Activated T-cell treated with anti-CD3 and anti-CD28 coated beads for 4 hours (primary cell): ENCODE results near the gene ATP8B2.
"Not testable (repeated sequence)": the region's sequence is repeated elsewhere in the genome, so short reads cannot be mapped to it uniquely, and the experiment has no call there.

ENCODE experiments used
- DNase-seq: peaks from one replicate; pipeline ENCODE4 v3.0.0-alpha.2; 2020

ATP8B2 gene

DNA sequence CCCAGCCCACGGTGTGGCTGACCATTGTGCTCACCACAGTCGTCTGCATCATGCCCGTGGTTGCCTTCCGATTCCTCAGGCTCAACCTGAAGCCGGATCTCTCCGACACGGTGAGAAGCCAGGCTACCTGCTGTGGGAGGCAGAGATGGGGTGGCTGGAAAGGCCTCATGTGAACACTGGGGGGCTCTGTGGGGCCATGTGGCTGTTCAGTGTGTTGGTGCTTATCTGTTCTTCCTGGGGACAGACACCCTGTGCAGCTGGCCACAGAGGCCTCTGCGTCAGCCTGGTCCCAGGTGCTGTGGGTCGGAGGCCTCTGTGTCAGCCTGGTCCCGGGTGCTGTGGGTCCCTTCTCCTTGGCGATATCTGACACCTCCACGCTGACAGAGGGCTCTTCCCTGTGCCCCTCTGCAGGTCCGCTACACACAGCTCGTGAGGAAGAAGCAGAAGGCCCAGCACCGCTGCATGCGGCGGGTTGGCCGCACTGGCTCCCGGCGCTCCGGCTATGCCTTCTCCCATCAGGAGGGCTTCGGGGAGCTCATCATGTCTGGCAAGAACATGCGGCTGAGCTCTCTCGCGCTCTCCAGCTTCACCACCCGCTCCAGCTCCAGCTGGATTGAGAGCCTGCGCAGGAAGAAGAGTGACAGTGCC, 23.2 kb downstream of the ATP8B2 start:
- DNase-seq = no peak

DNA sequence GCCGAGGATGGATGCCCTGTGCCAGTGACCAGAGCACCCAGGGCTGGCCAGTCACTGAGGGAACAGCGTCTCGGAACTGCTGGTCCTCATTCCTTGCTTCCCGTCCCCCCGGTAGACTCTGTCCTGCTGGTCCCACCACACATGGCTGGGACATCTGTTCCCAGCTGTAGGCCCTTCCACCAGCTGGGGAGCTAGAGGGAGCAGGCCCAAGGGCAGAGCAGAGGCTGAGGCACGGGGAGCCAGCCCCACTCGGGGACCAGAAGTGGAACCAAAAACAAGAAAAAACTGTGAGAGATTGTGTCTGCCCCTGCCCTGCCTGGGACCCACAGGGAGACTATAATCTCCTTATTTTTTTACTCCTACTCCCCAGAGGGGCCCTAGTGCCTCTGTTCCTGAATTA, 23.8 kb downstream of the ATP8B2 start:
- DNase-seq = no peak

DNA sequence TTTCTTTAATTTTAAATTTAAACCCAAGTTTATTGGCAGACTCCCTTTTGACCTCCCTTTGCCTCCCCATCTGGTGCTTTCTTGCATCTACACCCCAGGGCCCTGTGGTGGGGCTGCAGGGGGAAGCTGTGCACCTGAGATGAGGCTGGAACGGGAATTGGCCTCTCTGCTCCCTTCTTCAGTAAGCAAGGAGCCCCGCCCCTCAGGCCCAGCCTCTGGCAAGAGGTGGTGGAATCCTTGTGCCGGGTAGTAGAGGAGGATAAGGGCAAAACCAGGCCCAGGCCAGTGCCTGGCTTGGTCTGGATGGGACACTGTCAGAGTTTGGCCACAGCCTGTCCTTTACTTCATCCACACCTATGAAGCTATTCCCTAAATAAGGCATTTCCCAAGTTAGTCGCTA, 25.1 kb downstream of the ATP8B2 start:
- DNase-seq = no peak

DNA sequence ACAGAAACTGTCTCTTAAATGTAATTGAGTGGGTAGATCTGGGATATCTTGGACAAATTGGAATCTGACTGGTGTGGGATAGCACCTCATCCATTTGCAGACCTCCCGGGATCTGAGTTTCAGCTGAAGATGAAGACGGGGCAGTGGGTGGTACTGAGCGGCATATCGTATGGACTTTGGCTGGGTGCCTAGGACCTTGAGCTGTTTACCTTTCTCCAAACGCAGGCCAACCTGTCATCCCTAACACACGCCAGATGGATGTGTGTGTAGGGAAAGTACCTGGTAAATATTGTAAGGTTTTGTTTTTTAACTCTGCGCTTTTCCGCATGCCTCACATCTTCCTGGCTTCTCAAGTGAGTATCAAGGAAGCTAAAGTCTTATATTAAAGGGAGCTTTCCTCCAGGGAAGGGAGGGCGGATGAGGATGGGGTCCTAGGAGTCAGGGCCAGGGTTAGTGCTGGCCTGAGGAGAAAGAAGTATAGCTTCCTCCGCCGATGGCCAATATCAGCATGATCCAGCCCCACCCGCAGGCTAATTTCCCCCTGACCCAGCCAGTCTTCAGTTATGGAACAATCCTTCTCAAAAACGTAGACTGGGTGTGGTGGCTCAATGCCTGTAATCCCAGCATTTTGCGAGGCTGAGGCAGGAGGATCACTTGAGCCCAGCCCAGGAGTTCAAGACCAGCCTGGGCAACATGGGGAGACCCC, 26.2 kb downstream of the ATP8B2 start:
- DNase-seq = no peak

DNA sequence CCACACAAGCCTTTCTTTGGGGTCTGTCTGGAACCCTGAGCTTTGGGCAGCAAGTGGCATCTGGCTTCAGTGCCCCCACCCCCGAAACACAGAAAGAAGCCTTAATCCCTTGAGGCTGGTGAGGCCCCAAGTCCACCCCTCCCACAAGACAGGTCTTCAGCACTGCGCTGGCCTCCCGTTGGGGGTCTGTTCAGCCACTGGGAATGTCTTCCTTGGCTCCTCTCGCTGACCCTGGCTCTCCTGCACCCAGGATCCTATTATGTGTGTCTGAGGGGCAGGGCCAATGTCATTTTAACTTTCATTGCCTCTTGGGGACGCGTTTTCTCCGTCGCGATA, 26.9 kb downstream of the ATP8B2 start:
- DNase-seq = no peak

DNA sequence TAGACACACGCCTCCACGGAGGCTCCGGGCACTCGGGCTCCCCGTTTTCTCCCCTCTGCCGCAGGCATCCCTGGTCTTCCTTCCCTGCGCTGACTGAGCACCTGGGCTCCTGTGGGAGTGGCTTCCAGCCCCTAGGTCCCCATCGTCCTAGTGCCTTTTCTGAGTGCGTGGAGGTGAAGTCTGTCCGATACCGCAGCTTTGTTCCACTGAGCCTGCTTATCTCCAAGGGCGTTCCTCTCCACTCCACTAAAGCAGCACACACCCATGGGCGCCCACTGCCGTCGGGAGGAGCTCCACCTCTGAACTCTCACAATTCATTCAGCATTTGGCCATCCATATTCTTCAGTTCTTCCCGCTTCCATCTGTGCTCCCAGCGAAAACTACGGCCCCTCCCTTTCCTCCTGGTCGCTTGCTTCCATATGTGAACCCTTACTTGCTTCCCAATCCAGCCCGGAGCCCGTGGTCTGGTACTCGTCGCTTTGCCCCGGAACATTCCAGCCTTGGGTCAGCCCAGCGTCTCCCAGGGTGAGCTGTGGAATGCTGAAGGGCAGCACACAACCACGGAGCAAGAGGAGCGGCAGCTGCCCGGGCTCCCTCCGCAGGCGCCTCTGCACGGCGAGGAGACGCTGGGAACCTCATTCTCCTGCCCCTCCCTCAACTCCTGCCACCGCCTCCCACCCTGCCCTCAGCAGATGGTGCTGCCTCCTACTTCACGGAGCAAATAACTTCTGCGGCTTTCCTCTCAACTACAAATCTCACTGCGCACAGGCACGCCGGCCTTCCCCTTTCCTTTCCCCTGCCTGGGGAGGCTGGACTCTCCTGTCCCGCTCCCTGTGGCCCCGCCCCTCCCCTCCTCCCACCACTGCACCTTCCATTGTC, 27.5 kb downstream of the ATP8B2 start:
- peak; percentile 28 for DNase-seq

DNA sequence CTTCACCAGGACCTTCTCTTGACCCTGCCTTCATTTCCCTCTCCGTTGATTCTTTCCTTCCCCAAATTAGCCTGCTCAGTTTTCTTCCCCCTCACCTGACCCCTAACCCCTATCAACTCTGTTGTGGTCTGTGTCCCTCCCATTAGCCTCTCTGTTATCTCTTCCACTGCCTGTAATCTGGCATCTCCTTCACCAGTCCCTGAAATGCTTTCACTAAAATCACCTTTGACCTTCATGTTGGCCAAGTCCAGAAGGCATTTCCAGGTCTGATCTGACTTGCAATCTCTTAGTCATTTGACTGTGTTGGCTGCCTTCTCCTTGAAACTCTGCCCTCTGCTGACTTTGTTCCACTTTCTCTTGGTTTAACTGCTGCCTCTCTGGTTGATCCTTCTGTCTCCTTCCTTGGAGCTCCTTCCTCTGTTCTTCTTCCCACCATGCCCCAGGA, 28.2 kb downstream of the ATP8B2 start:
- DNase-seq = no peak

DNA sequence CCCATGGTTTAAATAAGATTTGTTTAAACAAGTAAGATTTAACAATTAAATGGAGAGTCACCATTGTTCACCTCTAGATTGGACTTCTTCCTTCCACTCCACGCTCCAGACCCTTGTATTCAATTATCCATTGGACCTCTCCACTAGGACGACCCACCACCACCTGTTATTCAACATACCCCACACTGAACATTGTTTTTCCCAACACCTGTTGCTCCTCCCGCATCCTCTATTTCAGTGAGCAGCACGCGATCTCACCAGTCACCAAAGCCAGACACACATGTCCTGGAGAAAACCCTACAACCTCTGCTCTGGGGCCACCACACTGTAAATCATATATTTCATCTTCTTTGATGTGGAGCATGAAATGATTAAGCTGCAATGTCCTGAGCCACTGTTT, 28.6 kb downstream of the ATP8B2 start:
- DNase-seq = no peak

DNA sequence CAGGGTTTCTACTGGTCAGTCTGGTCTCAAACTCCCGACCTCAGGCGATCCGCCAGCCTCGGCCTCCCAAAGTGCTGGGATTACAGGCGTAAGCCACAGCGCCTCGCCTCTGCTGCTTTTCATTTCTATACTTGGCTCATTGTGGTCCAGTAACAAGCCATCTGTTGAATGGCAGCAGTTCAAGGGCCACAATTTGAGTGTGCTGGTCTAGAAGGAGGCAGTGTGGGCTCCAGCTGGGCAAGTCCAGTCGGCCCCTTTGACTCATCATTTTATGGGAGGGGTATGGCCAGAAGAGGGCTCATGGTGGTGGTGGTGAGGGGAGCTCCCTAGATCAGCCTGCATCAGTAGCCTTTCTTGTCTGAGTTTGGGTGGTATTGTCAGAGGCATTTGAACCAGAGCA, 33.2 kb downstream of the ATP8B2 start:
- DNase-seq = no peak

DNA sequence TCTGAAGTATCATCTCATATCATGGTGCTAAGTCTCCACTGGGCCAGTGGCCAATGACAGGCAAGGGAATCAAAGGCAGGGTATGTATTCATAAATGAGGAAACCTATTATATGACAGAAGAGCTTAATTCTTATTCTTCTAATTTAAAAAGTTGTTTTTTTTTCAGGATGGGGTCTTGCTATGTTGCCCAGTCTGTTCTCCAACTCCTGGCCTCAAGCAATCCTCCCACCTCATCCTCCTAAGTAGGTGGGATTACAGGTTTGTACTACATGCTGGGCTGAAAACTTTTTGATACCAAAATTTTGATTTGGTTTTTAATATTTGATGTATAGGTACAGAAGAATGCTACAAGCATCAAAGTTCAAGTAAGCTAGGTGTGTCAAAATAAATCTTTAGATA, 35.0 kb downstream of the ATP8B2 start:
- DNase-seq = no peak

DNA sequence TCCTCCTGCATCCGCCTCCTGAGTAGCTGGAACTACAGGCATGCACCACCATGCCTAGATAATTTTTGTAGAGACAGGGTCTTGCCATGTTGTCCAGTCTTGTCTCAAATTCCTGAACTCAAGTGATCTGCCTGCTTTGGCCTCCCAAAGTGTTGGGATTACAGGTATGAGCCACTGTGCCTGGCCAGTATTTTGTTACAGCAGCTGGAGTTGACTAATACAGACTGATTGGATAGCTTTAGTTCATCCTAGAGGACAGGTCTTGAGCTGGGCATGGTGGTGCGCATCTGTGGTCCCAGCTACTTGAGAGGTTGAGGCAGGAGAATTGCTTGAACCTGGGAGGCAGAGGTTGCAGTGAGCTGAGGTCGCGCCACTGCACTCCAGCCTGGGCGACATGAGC, 35.6 kb downstream of the ATP8B2 start:
- DNase-seq = not testable (repeated sequence)

DNA sequence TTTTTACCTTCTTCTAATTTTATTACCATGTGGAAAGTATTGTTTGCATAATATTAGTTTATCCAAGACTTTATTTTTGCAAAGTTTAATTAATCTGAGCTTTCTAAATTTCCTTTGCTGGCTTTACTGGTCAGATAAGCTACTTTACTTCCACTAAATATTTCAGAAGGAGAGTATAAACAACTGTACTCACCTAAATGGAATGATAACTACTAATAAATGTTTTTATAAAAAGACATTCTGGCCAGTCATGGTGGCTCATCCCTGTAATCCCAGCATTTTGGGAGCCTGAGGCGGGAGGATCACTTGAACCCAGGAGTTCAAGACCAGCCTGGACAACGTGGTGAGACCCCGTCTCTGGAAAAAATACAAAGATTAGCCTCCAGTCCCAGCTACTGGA, 36.0 kb downstream of the ATP8B2 start:
- no peak for DNase-seq

DNA sequence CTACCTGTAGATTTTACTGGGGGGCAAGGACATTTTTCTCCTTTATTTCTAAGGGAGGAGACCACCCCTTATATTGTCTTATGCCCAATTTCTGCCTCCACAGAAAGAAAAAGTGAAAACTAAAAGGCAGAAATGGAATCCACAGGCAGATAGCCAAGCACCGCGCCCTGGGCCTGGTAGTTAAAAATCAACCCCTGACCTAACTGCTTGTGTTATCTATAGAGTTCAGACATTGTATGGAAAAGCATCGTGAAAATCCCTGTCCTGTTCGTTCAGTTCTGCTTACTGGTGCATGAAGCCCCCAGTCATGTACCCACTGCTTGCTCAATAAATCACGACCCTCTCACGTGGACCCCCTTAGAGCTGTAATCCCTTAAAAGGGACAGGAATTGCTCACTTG, 46.1 kb downstream of the ATP8B2 start:
- no peak for DNase-seq

DNA sequence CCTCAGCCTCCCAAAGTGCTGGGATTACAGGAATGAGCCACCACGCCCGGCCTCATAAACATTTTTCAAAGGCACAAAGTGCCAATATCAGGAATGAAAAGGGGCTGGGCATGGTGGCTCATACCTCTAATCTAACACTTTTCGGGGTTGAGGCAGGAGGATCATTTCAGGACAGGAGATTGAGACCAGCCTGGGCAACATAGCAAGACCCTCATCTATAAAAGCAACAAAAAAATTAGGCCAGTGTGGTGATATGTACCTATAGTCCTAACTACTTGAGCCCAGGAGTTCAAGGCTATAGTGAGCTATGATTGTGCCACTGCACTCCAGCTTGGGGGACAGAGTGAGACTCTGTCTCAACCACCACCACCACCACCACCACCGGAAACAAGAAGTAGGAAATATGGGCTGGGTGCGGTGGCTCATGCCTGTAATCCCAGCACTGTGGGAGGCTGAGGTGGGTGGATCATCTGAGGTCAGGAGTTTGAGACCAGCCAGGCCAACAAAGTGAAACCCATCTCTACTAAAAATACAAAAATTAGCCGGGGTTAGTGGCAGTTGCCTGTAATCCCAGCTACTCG, 48.5 kb downstream of the ATP8B2 start:
- not testable (repeated sequence) for DNase-seq

DNA sequence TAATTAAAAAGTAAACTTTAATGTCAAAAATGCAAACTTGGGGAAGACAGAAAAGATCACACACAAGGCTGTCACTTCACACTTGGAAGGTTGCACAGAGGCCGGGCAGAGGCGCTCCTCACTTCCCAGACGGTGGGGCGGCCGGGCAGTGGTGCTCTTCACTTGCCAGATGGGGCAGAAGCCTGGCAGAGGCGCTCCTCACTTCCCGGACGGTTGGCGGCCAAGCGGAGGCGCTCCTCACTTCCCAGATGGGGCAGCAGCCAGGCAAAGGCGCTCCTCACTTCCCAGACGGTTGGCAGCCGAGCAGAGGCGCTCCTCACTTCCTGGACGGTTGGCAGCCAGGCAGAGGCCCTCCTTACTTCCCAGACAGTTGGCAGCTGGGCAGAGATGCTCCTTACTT, 54.0 kb downstream of the ATP8B2 start:
- DNase-seq = no peak

DNA sequence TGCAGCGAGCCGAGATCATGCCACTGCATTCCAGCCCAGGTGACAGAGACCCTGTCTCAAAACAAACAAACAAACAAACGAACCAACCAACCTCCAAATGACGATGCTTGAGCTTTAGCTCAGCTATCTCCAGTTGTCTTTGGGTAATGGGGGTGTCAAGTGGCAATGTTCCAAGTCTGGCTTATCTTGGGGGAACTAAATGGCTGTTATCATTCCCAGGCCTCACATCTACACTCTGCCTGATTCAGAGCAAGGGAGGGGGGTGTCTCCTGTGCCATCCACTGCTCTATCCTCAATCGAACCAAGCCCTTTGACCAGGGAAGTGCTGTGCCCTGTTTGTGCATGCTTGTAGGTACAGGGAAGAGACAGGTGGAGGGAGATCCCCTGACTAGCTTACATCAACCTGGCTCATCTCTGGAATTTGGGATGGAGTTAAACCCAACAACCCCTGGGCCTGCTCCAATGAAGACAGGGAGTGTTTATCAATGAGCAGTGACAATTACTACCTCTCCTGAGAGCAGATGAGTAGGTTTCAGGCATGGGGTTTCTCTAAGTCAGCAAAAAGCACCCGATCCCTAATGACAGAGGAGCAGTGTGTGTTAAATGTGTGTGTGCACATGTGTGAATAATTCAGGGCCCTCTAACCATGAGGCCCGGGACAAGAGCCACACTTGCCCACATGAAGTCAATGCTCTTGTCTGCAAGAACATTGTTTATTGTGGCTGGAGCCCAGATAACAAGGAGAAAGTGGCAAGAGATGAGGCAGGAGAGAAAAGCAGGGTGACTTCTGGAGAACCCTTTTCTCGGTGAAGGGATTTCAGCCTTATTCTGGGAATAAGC, 59.5 kb downstream of the ATP8B2 start:
- DNase-seq = no peak

DNA sequence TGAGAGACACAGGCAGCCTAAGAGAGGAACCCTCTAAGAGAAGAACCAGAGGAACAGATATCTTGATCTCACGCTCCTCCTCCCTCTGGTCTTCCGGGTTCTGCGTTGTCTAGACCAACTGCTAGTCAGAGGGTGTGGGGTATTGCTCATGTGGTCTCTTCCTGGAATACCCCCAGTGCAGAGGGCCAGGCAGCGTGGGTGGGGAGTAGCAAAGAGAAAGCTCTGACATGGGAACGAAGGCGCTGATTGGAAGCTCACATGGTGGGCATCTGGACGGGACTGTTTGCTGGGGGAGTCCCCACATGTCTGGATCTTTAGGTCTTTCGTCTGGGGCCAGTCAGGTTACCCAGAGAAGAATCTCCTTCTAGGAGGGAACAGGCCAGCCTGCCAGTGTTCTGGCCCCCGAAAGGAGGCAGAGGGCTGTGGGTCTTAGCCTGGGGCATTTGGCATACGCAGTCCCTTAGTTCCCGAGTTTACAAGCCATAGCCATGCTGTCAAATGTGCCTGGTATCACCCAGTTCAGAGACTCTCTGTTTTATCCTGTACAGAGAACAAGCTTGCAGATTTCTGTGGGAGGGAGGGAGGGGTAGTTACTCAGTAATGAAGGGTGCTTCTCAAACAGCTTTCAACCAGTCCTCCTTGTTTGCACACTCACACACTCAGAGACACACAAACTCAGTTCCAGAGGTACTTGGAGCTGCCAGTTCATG, 61.5 kb downstream of the ATP8B2 start:
- DNase-seq = peak; percentile 79

DNA sequence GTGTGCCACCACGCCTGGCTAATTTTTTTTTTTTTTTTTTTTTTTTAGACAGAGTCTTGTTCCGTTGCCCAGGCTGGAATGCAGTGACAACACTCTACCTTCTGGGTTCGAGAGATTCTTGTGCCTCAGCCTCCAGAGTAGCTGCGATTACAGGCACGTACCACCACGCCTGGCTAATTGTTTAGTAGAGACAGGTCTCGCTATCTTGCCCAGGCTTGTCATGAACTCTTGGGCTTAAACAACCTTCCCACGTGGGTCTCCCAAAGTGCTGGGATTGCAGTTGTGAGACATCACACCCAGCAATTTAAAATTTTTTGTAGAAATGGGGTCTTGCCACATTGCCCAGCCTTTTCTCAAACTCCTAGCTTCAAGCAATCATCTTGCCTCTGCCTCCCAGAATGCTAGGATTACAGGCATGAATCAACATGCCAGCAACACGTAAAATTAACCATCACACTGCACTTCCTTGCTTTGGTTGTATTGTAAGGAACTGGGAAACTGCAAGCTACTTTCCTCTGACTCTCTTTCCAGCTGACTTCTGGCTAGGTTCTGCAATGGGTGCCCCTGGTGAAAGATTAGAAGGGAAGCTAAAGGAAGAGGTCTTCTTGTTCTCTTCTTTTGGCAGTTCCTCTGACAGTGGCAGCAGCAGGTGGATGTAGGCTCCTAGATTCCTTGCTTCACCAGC, 65.9 kb downstream of the ATP8B2 start:
- DNase-seq = no peak

DNA sequence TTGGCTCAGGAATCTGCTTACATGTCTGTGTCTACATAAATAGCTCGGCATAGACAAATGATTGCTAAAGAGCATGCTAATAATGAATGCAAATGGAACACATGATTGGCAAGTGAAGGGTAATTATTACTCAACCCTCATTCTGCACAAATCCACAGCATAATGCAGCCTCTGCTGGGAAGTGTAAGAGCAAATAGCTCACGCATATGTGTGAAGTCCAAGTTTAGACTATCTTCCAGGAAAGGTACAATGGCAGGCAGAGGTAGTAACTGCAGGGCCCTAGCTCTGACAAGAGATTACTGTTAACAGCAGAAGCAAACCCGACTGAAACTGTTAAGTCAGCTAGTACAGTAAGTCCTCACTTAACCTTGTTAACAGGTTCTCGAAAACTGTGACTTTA, 72.8 kb downstream of the ATP8B2 start:
- no peak for DNase-seq

DNA sequence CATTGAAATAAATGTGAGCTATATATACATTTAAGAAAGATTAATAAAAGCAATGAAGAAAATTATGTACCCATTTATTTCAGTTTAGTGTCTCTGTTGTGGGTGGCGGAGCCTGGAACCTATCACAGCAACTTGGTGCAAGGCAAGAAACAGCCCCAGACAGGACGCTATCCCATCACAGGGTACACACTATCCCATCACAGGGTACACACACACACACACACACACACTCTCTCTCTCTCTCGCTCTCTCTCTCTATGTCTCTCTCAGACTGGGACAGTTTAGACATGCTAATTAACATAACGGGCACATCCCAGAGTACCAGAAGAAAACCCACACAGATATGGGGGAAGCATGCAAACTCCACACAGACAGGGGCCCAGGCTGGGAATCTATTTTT, 73.4 kb downstream of the ATP8B2 start:
- DNase-seq = no peak

DNA sequence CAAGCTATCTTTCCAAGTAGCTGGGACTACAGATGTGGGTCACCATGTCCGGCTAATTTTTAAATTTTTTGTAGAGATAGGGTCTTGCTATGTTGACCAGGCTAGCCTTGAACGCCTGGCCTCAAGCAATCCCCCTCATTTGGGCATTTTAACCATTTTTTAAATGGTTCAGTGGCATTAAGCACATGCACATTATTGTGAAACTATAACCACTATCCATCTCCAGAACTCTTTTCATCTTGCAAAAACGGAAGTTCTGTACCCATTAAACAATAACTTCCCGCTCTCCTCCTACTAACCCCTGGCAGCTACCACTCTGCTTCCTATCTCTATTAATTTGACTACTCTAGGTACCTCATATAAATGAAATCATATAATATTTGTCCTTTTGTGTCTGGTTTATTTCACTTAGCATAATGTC, 75.1 kb downstream of the ATP8B2 start:
- DNase-seq = no peak
